Adrenal gland (tissue), 5 donors: Measurements from ENCODE around the gene ATP1A1.

ENCODE experiments used
- POLR2A ChIP-seq, 2 donors: fragments of 450-650 bp; IDR thresholded peaks; one replicate each; pipeline ENCODE4 v1.6.1; 2017; ENCODE audit warnings: antibody characterized with exemption in 2 of 2, mild to moderate bottlenecking in 2 of 2, moderate library complexity in 1 of 2
- TF ChIP-seq, protein P1 (sequence below), 6 experiments: fragments of 450-650 bp in 4 of 6; fragments of 200-600 bp in 2 of 6; sonication (generic) in 1 of 6; IDR thresholded peaks; 1 replicate in 5 of 6; 2 replicates in 1 of 6; pipeline versions ENCODE4 v1.5.1 to v1.8.0; 2016 to 2021; ENCODE audit warnings: antibody characterized with exemption in 6 of 6, mild to moderate bottlenecking in 2 of 6, moderate library complexity in 1 of 6
- donor health status: DM: no; HTN: no; CAD: no.

DNA sequence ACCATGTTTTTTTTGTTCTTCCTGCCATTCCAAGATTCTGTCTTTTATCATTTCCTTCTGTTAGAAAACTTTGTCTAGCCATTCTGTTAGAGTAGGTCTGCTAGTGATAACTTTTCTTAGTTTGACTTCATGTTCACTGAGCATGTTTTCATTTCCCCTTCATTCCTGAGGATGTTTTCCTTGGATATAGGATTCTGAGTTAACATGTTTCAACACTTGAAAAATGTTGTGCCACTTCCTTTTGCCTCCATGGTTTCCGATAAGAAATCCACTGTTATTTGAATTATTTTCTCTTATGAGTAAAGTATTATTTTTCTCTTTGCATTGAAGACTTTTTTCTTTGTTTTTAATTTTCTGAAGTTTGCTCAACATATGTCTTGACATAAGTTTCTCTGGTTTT, 66.7 kb downstream of the ATP1A1 start:
- TF ChIP-seq, protein P1, sequence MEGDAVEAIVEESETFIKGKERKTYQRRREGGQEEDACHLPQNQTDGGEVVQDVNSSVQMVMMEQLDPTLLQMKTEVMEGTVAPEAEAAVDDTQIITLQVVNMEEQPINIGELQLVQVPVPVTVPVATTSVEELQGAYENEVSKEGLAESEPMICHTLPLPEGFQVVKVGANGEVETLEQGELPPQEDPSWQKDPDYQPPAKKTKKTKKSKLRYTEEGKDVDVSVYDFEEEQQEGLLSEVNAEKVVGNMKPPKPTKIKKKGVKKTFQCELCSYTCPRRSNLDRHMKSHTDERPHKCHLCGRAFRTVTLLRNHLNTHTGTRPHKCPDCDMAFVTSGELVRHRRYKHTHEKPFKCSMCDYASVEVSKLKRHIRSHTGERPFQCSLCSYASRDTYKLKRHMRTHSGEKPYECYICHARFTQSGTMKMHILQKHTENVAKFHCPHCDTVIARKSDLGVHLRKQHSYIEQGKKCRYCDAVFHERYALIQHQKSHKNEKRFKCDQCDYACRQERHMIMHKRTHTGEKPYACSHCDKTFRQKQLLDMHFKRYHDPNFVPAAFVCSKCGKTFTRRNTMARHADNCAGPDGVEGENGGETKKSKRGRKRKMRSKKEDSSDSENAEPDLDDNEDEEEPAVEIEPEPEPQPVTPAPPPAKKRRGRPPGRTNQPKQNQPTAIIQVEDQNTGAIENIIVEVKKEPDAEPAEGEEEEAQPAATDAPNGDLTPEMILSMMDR (IDR thresholded peaks at IDR 0.05) = no peak
- TF ChIP-seq POLR2A (IDR thresholded peaks at IDR 0.05) = no peak
